Trophoblast cell (in vitro differentiated cells and primary cell): ENCODE measurements around the gene ZNF462.

ENCODE experiments used
- DNase-seq, 2 donors: peaks; one replicate each; pipeline ENCODE4 v3.0.0-alpha.2; 2016
- H2AFZ ChIP-seq: 2 replicates; pipeline ENCODE4 v1.6.1; 2013; ENCODE audit warnings: low read length, moderate library complexity, mild to moderate bottlenecking; ENCODE audit not compliant: insufficient read depth, poor library complexity
- H2AK5ac ChIP-seq: 2 replicates; pipeline ENCODE4 v1.6.1; 2013; ENCODE audit warnings: mild to moderate bottlenecking, low read length
- H2BK120ac ChIP-seq: 2 replicates; pipeline ENCODE4 v1.6.1; 2013; ENCODE audit warnings: low read length, mild to moderate bottlenecking, moderate library complexity; ENCODE audit not compliant: insufficient read depth, poor library complexity
- H2BK12ac ChIP-seq: 2 replicates; pipeline ENCODE4 v1.6.1; 2013; ENCODE audit warnings: mild to moderate bottlenecking, low read length, moderate library complexity
- H2BK5ac ChIP-seq: 2 replicates; pipeline ENCODE4 v1.6.1; 2013; ENCODE audit warnings: low read length, low read depth, moderate library complexity, mild to moderate bottlenecking; ENCODE audit not compliant: poor library complexity
- H3K14ac ChIP-seq: 2 replicates; pipeline ENCODE4 v1.6.1; 2013; ENCODE audit warnings: mild to moderate bottlenecking, low read length
- H3K18ac ChIP-seq: 2 replicates; pipeline ENCODE4 v1.6.1; 2013; ENCODE audit warnings: mild to moderate bottlenecking, low read length
- H3K23ac ChIP-seq: 2 replicates; pipeline ENCODE4 v1.6.1; 2013; ENCODE audit warnings: low read length
- H3K27ac ChIP-seq: 2 replicates; pipeline ENCODE4 v1.5.1; 2013; ENCODE audit warnings: low read depth, mild to moderate bottlenecking, inconsistent platforms, low read length, moderate library complexity
- H3K27me3 ChIP-seq: 2 replicates; pipeline ENCODE4 v1.6.1; 2013; ENCODE audit warnings: inconsistent platforms, mild to moderate bottlenecking, low read length, moderate library complexity; ENCODE audit not compliant: insufficient read depth
- H3K36me3 ChIP-seq, 2 experiments: 1 replicate in 1 of 2; 2 replicates in 1 of 2; pipeline ENCODE4 v1.6.1; 2013; ENCODE audit warnings: low read length in 2 of 2, mild to moderate bottlenecking in 2 of 2, moderate library complexity in 1 of 2; ENCODE audit not compliant: insufficient read depth in 2 of 2, control insufficient read depth in 1 of 2
- H3K4ac ChIP-seq: 2 replicates; pipeline ENCODE4 v1.6.1; 2013; ENCODE audit warnings: low read depth, mild to moderate bottlenecking, low read length, moderate library complexity
- H3K4me1 ChIP-seq, 2 experiments: 1 replicate in 1 of 2; 2 replicates in 1 of 2; pipeline ENCODE4 v1.6.1; 2013; ENCODE audit warnings: low read length in 2 of 2, mild to moderate bottlenecking in 2 of 2, moderate library complexity in 1 of 2; ENCODE audit not compliant: insufficient read depth in 2 of 2, control insufficient read depth in 1 of 2
- H3K4me2 ChIP-seq: 2 replicates; pipeline ENCODE4 v1.6.1; 2013; ENCODE audit warnings: inconsistent platforms, mild to moderate bottlenecking, low read length, moderate library complexity
- H3K4me3 ChIP-seq: 2 replicates; pipeline ENCODE4 v1.5.1; 2013; ENCODE audit warnings: mild to moderate bottlenecking, low read depth, low read length, inconsistent platforms
- H3K79me1 ChIP-seq: one replicate; pipeline ENCODE4 v1.6.1; 2013; ENCODE audit warnings: low read length
- H3K79me2 ChIP-seq: 2 replicates; pipeline ENCODE4 v1.6.1; 2013; ENCODE audit warnings: low read length, mild to moderate bottlenecking; ENCODE audit not compliant: control insufficient read depth, insufficient read depth, poor library complexity
- H3K9ac ChIP-seq: 2 replicates; pipeline ENCODE4 v1.6.1; 2013; ENCODE audit warnings: mild to moderate bottlenecking, low read length
- H3K9me3 ChIP-seq: 2 replicates; pipeline ENCODE4 v1.6.1; 2013; ENCODE audit warnings: low read depth, mild to moderate bottlenecking, control low read depth, inconsistent platforms, low read length; ENCODE audit not compliant: insufficient read depth
- H4K12ac ChIP-seq: 2 replicates; pipeline ENCODE4 v1.6.1; 2013; ENCODE audit warnings: low read depth, mild to moderate bottlenecking, low read length, moderate library complexity
- H4K8ac ChIP-seq: 2 replicates; pipeline ENCODE4 v1.6.1; 2013; ENCODE audit warnings: low read depth, mild to moderate bottlenecking, low read length, moderate library complexity
- H4K91ac ChIP-seq: one replicate; pipeline ENCODE4 v1.6.1; 2013; ENCODE audit warnings: low read depth, mild to moderate bottlenecking, low read length, moderate library complexity
- WGBS: extraction: QIAGEN DNeasy Blood & Tissue Kit; methylation state at CpG from one replicate; pipeline ENCODE4 v1.1.7; 2013; ENCODE audit warnings: missing lambda C conversion rate; ENCODE audit not compliant: insufficient read length, insufficient coverage; ENCODE audit errors: extremely low coverage; 5-methylcytosine and 5-hydroxymethylcytosine counted together

ZNF462 gene

DNA sequence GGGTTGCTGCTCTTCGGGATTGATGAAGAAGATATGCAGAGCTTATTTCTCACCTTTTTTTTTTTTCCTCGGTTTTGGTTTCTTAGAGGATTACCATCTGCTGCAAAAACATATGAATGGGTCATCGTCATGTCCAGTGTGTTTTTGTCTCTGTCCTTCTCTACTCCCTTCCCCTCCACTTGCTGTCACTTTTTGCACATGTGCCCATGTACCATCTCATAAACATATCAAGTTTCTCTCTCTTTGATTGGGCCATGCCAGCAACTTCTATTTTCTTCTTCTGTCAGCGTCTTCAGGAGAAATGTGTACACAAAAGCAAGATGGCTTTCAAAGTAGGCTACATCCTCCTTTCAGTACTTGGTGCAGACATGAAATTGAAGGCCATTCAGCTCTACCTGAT, 57.1 kb downstream of the ZNF462 start:
- no peak overlapping the region for H3K4me2 ChIP-seq
- WGBS, result no CpG with 5 or more reads among the region's 4 CpGs

DNA sequence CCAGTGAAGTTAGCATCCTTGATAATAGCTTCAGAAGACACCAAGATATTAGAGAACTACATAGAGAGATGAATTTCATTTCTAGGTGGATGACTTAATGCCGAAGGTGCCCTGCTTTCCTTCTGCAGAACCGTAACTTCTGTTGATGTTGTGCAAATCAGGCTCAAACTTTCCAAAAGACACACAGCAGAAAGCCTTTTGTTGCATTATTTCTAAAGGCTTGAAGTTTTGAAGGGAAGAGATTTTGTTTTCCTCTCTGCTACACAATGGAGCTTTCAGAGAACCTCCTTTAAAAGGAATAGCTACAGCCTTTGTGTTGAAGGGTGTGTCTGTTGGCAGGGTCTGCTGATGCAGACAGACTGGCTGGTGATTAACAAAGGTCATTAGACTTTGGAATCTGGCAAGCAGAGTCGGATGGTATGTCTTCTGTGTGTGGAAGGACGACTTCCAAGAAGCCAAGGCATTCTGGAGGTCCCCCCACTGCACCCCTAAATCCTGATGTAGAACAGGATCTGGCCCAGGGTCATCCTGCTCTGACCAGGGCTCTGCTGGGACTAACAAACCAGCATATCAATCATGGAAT, 57.8 kb downstream of the ZNF462 start:
- H3K27me3 ChIP-seq, result no peaks in the 10 kb centered on the region
- H3K27ac ChIP-seq, result peak overlapping the region; percentile 98
- peak overlapping the region; percentile 9 for H4K12ac ChIP-seq
- H3K79me2 ChIP-seq, result peaks cover 4% of the 10 kb centered on the region
- H3K4ac ChIP-seq, result peak overlapping the region; percentile 50
- H2BK5ac ChIP-seq, result peak overlapping the region; percentile 90
- H2AK5ac ChIP-seq, result peak overlapping the region; percentile 11
- H3K4me2 ChIP-seq, result peak overlapping the region; percentile 14
- peak overlapping the region; percentile 50 for H3K14ac ChIP-seq
- peaks cover 2% of the 10 kb centered on the region for H3K9me3 ChIP-seq
- H3K79me1 ChIP-seq, result peaks cover 21% of the 10 kb centered on the region
- H4K91ac ChIP-seq, result peak overlapping the region; percentile 91
- DNase-seq, result no peak
- no peak overlapping the region for H3K9ac ChIP-seq
- H3K4me1 ChIP-seq, result peaks cover 15 to 17% of the 10 kb centered on the region in 2 experiments
- peak overlapping the region; percentile 21 for H2BK12ac ChIP-seq
- peak overlapping the region; percentile 64 for H4K8ac ChIP-seq
- H3K36me3 ChIP-seq, result peaks cover 16 to 23% of the 10 kb centered on the region in 2 experiments
- no peak overlapping the region for H3K4me3 ChIP-seq
- no peak overlapping the region for H3K23ac ChIP-seq
- WGBS, result no CpG with 5 or more reads among the region's 4 CpGs
- no peak overlapping the region for H2AFZ ChIP-seq
- peak overlapping the region; percentile 61 for H3K18ac ChIP-seq
- peak overlapping the region; percentile 24 for H2BK120ac ChIP-seq

More for the DNA sequence above, 57.1 kb downstream of the ZNF462 start:
- no peak overlapping the region for H4K8ac ChIP-seq
- peak overlapping the region; percentile 84 for H3K18ac ChIP-seq
- H3K9me3 ChIP-seq, result no peaks in the 10 kb centered on the region
- H3K4me3 ChIP-seq, result no peak overlapping the region
- H2BK12ac ChIP-seq, result peak overlapping the region; percentile 51
- peaks cover 24% of the 10 kb centered on the region for H3K79me1 ChIP-seq
- DNase-seq, result no peak
- peaks cover 10 to 16% of the 10 kb centered on the region in 2 experiments for H3K36me3 ChIP-seq
- H3K79me2 ChIP-seq, result peaks cover 4% of the 10 kb centered on the region
- no peak overlapping the region for H2AFZ ChIP-seq
- H2BK5ac ChIP-seq, result peak overlapping the region; percentile 70
- H3K27me3 ChIP-seq, result no peaks in the 10 kb centered on the region
- H2AK5ac ChIP-seq, result no peak overlapping the region
- peak overlapping the region; percentile 90 for H4K91ac ChIP-seq
- peak overlapping the region; percentile 98 for H3K27ac ChIP-seq
- H3K4me1 ChIP-seq, result peaks cover 15 to 21% of the 10 kb centered on the region in 2 experiments
- no peak overlapping the region for H3K23ac ChIP-seq
- peak overlapping the region; percentile 85 for H2BK120ac ChIP-seq
- no peak overlapping the region for H3K9ac ChIP-seq
- peak overlapping the region; percentile 32 for H3K14ac ChIP-seq
- peak overlapping the region; percentile 33 for H3K4ac ChIP-seq
- H4K12ac ChIP-seq, result no peak overlapping the region

DNA sequence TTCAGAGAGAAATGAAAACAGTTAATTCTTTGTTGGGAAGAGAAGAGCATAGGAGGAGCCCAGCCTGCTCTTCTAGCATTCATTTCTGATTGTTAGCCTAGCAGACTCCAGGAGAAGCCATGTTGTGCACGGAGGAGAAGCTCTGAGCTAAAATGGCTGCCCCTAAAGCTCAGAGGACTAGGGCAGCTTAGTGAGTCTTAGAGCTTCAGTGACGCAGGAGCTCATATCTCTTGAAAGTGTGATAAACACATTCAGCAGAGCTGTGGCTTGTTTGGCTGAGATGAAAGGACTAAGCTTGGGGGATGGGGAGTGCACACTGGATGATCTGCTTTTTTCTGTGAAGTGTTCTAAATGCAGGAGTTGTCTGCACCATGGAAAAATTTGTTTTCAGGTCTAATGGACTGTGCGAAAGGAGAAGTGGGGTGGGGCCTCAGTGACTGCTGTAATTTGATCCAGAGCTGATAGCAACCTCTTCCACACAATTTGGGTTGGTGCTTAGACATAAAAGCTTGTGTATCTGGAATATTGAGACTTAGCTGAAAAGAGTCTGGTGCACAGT, 58.5 kb downstream of the ZNF462 start:
- H4K91ac ChIP-seq, result peak overlapping the region; percentile 91
- peaks cover 2% of the 10 kb centered on the region for H3K9me3 ChIP-seq
- DNase-seq, result peak; percentile 41 to 43
- no peak overlapping the region for H3K18ac ChIP-seq
- H3K23ac ChIP-seq, result no peak overlapping the region
- peaks cover 17 to 29% of the 10 kb centered on the region in 2 experiments for H3K36me3 ChIP-seq
- peak overlapping the region; percentile 98 for H3K27ac ChIP-seq
- H2BK12ac ChIP-seq, result no peak overlapping the region
- no peak overlapping the region for H3K9ac ChIP-seq
- H3K14ac ChIP-seq, result peak overlapping the region; percentile 50
- no peaks in the 10 kb centered on the region for H3K27me3 ChIP-seq
- H2AK5ac ChIP-seq, result no peak overlapping the region
- peaks cover 4% of the 10 kb centered on the region for H3K79me2 ChIP-seq
- H3K4me2 ChIP-seq, result peak overlapping the region; percentile 14
- H2BK5ac ChIP-seq, result peak overlapping the region; percentile 90
- WGBS, result no CpG with 5 or more reads among the region's 3 CpGs
- peak overlapping the region; percentile 24 for H2BK120ac ChIP-seq
- H4K12ac ChIP-seq, result no peak overlapping the region
- peaks cover 13 to 15% of the 10 kb centered on the region in 2 experiments for H3K4me1 ChIP-seq
- no peak overlapping the region for H2AFZ ChIP-seq
- no peak overlapping the region for H3K4me3 ChIP-seq
- no peak overlapping the region for H3K4ac ChIP-seq
- no peak overlapping the region for H4K8ac ChIP-seq
- peaks cover 19% of the 10 kb centered on the region for H3K79me1 ChIP-seq

DNA sequence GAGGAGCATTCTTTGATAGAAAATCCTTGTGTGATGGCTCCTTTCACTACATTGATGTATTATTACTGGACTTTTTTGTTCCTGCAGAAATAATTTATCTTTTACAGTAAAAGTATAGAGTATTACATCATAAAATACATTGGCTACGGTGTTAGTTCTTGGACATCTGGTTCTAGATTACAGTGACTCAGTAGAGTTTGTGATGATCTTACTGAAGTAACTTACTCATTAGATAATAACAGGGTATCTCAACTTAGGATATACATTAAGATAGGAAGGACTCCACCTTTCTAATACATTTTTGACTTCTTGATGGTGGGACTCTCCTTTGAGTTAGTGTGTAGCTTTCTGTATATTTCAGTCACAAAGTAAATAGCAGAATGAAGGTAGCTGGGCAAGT, 59.1 kb downstream of the ZNF462 start:
- no peak overlapping the region for H2BK120ac ChIP-seq
- H3K9ac ChIP-seq, result no peak overlapping the region
- H3K14ac ChIP-seq, result no peak overlapping the region
- peaks cover 4% of the 10 kb centered on the region for H3K79me2 ChIP-seq
- H3K23ac ChIP-seq, result no peak overlapping the region
- no peak overlapping the region for H3K4ac ChIP-seq
- no peak overlapping the region for H2AK5ac ChIP-seq
- H3K4me1 ChIP-seq, result peaks cover 13 to 15% of the 10 kb centered on the region in 2 experiments
- WGBS, result no CpG with 5 or more reads among the region's 1 CpG
- no peak overlapping the region for H3K4me2 ChIP-seq
- no peaks in the 10 kb centered on the region for H3K27me3 ChIP-seq
- H2BK5ac ChIP-seq, result no peak overlapping the region
- no peak overlapping the region for H4K91ac ChIP-seq
- H2AFZ ChIP-seq, result no peak overlapping the region
- no peak overlapping the region for H4K12ac ChIP-seq
- H3K36me3 ChIP-seq, result peaks cover 21 to 35% of the 10 kb centered on the region in 2 experiments
- H4K8ac ChIP-seq, result no peak overlapping the region
- peak overlapping the region; percentile 98 for H3K27ac ChIP-seq
- no peak overlapping the region for H3K18ac ChIP-seq
- no peak overlapping the region for H3K4me3 ChIP-seq
- no peak for DNase-seq
- H3K9me3 ChIP-seq, result peaks cover 2% of the 10 kb centered on the region
- H3K79me1 ChIP-seq, result peaks cover 19% of the 10 kb centered on the region
- no peak overlapping the region for H2BK12ac ChIP-seq
